ENCODE measurements around the gene CLCN2. TPM values are rescaled to one million over a fixed set of nuclear protein-coding genes. Genes with fewer than 3 reads are reported as not detected.

CLCN2 gene
- total RNA-seq, 1 experiment from 2014 or later: 4.9 TPM

- no peak for DNase-seq (ENCODE audit: extremely low read depth, low read depth)
Measured at GRCh38 chr3:184381261-184382224, 20.1 kb upstream of the CLCN2 start.

GRCh38 chr3:184380627-184381260 lies 19.3 kb upstream of the CLCN2 start:
- DNase-seq (ENCODE audit: extremely low read depth, low read depth): no peak

GRCh38 chr3:184380185-184380626 lies 18.8 kb upstream of the CLCN2 start:
- DNase-seq (ENCODE audit: extremely low read depth, low read depth): peak; percentile 20

- DNase-seq (ENCODE audit: extremely low read depth, low read depth): no peak
Measured at GRCh38 chr3:184379358-184380184, 18.2 kb upstream of the CLCN2 start, which contains the start of gene CHRD. TSS of gene CHRD (plus strand) at chr3:184380054. CDS start at chr3:184380319, 265 bp downstream.

GRCh38 chr3:184378651-184379357 lies 17.4 kb upstream of the CLCN2 start:
- no peak for DNase-seq (ENCODE audit: extremely low read depth, low read depth)

- DNase-seq (ENCODE audit: extremely low read depth, low read depth): no peak
Measured at GRCh38 chr3:184377882-184378445, 16.6 kb upstream of the CLCN2 start, which contains the start of gene THPO. TSS of gene THPO (minus strand) at chr3:184378207. CDS start at chr3:184376259, 1,948 bp downstream.

GRCh38 chr3:184377374-184377773 lies 16.0 kb upstream of the CLCN2 start:
- DNase-seq (ENCODE audit: extremely low read depth, low read depth): no peak

GRCh38 chr3:184375747-184376461 lies 14.5 kb upstream of the CLCN2 start:
- DNase-seq (ENCODE audit: extremely low read depth, low read depth): no peak

- no peak for DNase-seq (ENCODE audit: extremely low read depth, low read depth)
Measured at GRCh38 chr3:184373422-184373821, 12.0 kb upstream of the CLCN2 start.

- no peak for DNase-seq (ENCODE audit: extremely low read depth, low read depth)
Measured at GRCh38 chr3:184372911-184373310, 11.5 kb upstream of the CLCN2 start.

GRCh38 chr3:184372296-184372821 lies 11.0 kb upstream of the CLCN2 start:
- DNase-seq (ENCODE audit: extremely low read depth, low read depth): no peak

- peak; percentile 74 for DNase-seq (ENCODE audit: extremely low read depth, low read depth)
Measured at GRCh38 chr3:184371570-184372018, 10.2 kb upstream of the CLCN2 start.

GRCh38 chr3:184368586-184369183 lies 7.3 kb upstream of the CLCN2 start:
- DNase-seq (ENCODE audit: extremely low read depth, low read depth): no peak

- no peak for DNase-seq (ENCODE audit: extremely low read depth, low read depth)
Measured at GRCh38 chr3:184368116-184368515, 6.7 kb upstream of the CLCN2 start.

- no peak for DNase-seq (ENCODE audit: extremely low read depth, low read depth)
Measured at GRCh38 chr3:184366619-184367289, 5.3 kb upstream of the CLCN2 start.

GRCh38 chr3:184362668-184363546 lies 1.5 kb upstream of the CLCN2 start:
- DNase-seq (ENCODE audit: extremely low read depth, low read depth): peak; percentile 95

Measured in NCI-H460 (cell line).